Liver (tissue), 2 donors: ENCODE data around the gene CCNE1.

Experiments
- FOXA2 ChIP-seq: IDR thresholded peaks from 2 replicates; pipeline ENCODE4 v1.6.1; 2016; ENCODE audit warnings: antibody characterized with exemption
- TF ChIP-seq, protein P1 (sequence below): fragments of 150-350 bp; IDR thresholded peaks from 2 replicates; pipeline ENCODE4 v1.5.1; 2017; ENCODE audit warnings: improper control_type of control experiment, low read depth, low read length; ENCODE audit not compliant: missing input control
- donor health status: healthy.

DNA sequence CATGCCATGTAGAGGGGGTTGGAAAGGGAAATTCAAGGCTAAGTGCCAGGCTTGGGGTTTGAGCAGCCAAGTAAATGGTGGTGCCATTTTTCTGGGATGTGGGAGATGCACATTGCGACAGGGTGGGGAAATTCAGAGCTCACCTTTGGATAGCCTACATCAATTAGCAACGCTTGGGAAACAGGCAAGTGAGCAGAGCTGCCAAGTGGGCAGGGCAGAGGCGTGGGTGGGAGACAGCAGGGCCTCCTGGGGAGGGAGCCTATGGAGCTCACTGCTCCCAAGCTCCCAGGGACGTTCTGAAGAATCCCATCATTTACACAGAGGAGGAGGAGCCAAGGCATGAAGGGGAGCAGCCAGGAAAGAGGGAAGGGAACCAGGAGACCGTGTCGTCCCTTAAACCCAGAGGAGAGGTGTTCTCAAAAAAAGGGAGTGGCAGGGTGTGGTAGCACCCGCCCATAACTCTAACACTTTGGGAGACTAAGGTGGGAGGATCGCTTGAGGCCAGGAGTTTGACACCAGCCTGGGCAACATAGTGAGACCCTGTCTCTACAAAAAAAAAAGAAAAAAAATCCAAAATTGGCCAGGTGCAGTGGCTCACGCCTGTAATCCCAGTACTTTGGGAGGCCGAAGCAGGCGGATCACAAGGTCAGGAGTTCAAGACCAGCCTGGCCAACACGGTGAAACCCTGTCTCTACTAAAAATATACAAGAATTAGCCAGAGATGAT lies 11.5 kb upstream of the CCNE1 start:
- TF ChIP-seq, protein P1, sequence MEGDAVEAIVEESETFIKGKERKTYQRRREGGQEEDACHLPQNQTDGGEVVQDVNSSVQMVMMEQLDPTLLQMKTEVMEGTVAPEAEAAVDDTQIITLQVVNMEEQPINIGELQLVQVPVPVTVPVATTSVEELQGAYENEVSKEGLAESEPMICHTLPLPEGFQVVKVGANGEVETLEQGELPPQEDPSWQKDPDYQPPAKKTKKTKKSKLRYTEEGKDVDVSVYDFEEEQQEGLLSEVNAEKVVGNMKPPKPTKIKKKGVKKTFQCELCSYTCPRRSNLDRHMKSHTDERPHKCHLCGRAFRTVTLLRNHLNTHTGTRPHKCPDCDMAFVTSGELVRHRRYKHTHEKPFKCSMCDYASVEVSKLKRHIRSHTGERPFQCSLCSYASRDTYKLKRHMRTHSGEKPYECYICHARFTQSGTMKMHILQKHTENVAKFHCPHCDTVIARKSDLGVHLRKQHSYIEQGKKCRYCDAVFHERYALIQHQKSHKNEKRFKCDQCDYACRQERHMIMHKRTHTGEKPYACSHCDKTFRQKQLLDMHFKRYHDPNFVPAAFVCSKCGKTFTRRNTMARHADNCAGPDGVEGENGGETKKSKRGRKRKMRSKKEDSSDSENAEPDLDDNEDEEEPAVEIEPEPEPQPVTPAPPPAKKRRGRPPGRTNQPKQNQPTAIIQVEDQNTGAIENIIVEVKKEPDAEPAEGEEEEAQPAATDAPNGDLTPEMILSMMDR: no peak
- TF ChIP-seq FOXA2: no peak
